ENCODE data around the gene HOOK1.

GRCh38 chr1:59898927-59899326, 84.2 kb downstream of the HOOK1 start:
- TF ChIP-seq POLR2AphosphoS5 (IDR thresholded peaks at IDR 0.05), result no peak
- no peak for TF ChIP-seq CTCF (IDR thresholded peaks at IDR 0.05)
- TF ChIP-seq POLR2A (IDR thresholded peaks at IDR 0.05), result no peak
- TF ChIP-seq EP300 (IDR thresholded peaks at IDR 0.05), result no peak
